Testis (tissue), 3 donors: Measurements from ENCODE around the gene GPR151. TPM values are rescaled to one million over a fixed set of nuclear protein-coding genes. Genes with fewer than 3 reads are reported as not detected.

Experiments used
- DNase-seq: peaks from one replicate; pipeline ENCODE4 v3.0.0-alpha.2; 2019
- H3K27ac ChIP-seq, 2 donors: fragments of 200-600 bp; sonication (generic); one replicate each; pipeline ENCODE4 v1.5.1; 2019
- H3K27me3 ChIP-seq: fragments of 200-600 bp; sonication (generic); one replicate; pipeline ENCODE4 v1.5.1; 2019
- H3K36me3 ChIP-seq: fragments of 200-600 bp; sonication (generic); one replicate; pipeline ENCODE4 v1.5.1; 2017; ENCODE audit warnings: low read depth; ENCODE audit errors: missing control alignments
- H3K4me1 ChIP-seq: fragments of 200-600 bp; sonication (generic); one replicate; pipeline ENCODE4 v1.5.1; 2019
- H3K4me3 ChIP-seq, 2 donors: fragments of 200-600 bp; sonication (generic); one replicate each; pipeline ENCODE4 v1.5.1; 2017 to 2019
- H3K9me3 ChIP-seq: fragments of 200-600 bp; sonication (generic); one replicate; pipeline ENCODE4 v1.5.1; 2017
- POLR2A ChIP-seq: fragments of 450-650 bp; IDR thresholded peaks from one replicate; pipeline ENCODE4 v1.6.1; 2017; ENCODE audit warnings: antibody characterized with exemption, mild to moderate bottlenecking, moderate library complexity
- WGBS, 2 donors: methylation state at CpG; one replicate each; pipeline ENCODE4 v1.1.5; 2018; 5-methylcytosine and 5-hydroxymethylcytosine counted together
- intact Hi-C: fragments of 100-400 bp; cut with DNase I; formaldehyde crosslinking; loops from one replicate; pipeline ENCODE4 v1.15.1; 2023; ENCODE audit warnings: low total_unique reads
- polyA plus RNA-seq: library from polyadenylated mRNA; stranded (reverse); fragments of 350-450 nt; fragmentation: Illumina TruSeq; extraction: RNeasy Lipid Tissue Mini Kit (QIAGEN cat#74804); gene quantifications from one replicate; pipeline ENCODE4 v1.2.3, GENCODE V29; 2014; ENCODE audit warnings: low read depth, low replicate concordance; ENCODE audit not compliant: insufficient read depth
- total RNA-seq, 2 donors: library from RNA; depleted of rRNA; stranded (reverse); fragments of >200 nt; gene quantifications; one replicate each; pipeline ENCODE4 v1.2.3, GENCODE V29; 2016
- TF ChIP-seq, protein P1 (sequence below), 3 experiments: fragments of 450-650 bp in 2 of 3; fragments of 200-600 bp in 1 of 3; sonication (generic) in 1 of 3; IDR thresholded peaks; one replicate each; pipeline ENCODE4 v1.5.1; 2016 to 2019; ENCODE audit warnings: antibody characterized with exemption in 3 of 3, mild to moderate bottlenecking in 2 of 3, moderate library complexity in 1 of 3

GPR151 gene
- total and polyA plus RNA-seq, 3 donors from 2014 or later: not detected

DNA sequence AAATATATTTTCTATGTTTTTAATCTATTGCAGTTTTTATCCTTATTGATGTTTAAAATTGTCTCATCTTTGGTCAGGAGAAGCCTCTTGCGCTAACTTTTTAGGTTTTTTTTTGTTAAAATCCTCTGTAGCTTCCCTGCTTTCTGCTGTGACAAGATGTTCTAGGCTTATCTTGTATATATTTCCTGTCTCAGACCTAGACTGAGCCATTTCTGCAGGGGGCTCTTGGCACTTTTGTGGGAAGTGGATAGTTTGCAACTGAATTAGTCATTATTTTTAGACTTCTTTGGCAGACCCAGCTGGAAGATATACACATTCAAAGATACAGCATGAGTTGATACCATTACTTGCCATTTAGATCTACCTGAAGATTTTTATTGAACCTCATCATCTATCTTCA is 40.1 kb downstream of the GPR151 start:
- no peak for TF ChIP-seq POLR2A
- TF ChIP-seq, protein P1, sequence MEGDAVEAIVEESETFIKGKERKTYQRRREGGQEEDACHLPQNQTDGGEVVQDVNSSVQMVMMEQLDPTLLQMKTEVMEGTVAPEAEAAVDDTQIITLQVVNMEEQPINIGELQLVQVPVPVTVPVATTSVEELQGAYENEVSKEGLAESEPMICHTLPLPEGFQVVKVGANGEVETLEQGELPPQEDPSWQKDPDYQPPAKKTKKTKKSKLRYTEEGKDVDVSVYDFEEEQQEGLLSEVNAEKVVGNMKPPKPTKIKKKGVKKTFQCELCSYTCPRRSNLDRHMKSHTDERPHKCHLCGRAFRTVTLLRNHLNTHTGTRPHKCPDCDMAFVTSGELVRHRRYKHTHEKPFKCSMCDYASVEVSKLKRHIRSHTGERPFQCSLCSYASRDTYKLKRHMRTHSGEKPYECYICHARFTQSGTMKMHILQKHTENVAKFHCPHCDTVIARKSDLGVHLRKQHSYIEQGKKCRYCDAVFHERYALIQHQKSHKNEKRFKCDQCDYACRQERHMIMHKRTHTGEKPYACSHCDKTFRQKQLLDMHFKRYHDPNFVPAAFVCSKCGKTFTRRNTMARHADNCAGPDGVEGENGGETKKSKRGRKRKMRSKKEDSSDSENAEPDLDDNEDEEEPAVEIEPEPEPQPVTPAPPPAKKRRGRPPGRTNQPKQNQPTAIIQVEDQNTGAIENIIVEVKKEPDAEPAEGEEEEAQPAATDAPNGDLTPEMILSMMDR (IDR thresholded peaks at IDR 0.05): no peak
- DNase-seq: no peak
- Histone ChIP-seq H3K27ac (no peak overlapping the region), H3K4me3 (no peak overlapping the region), H3K36me3 (no peaks in the 10 kb centered on the region), H3K4me1 (no peaks in the 10 kb centered on the region), H3K27me3 (no peaks in the 10 kb centered on the region), H3K9me3 (no peaks in the 10 kb centered on the region)
- intact Hi-C loops: no loop called here
- WGBS, 2 donors: 38 to 64% methylated on average over 1 of the region's 1 CpG

DNA sequence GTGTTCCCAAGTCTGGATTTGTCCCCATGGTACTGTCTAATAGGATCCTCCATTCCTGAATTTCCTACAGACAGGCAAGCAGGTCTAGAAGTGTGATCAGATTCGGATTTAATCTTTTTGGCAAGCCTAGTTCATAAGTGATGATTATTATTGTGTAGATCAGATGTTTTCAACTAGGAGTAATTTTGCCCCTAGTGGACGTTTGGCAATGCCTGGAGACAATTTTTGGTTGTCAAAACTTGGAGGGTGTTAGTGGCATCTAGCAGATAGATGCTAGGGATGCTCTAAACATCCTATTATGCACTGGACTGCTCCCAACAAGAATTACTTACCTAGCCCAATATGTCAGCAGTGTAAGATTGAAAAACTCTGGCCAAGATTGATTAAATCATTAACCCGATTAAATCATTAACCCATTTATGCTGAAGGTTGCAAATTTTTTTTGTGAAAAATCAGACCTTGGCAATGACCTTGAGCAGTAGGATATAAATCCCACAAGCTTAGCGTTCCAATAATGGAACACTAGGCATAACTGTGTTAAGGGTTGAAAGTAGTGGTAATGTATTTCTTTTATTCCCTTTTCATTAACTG is 40.7 kb downstream of the GPR151 start:
- intact Hi-C loops: no loop called here
- no peaks in the 10 kb centered on the region for H3K27me3 ChIP-seq
- H3K4me1 ChIP-seq: no peaks in the 10 kb centered on the region
- H3K36me3 ChIP-seq: no peaks in the 10 kb centered on the region
- TF ChIP-seq, protein P1 (IDR thresholded peaks at IDR 0.05): peak in 1 of 3 experiments; percentile 12
- TF ChIP-seq POLR2A: no peak
- no peak overlapping the region for H3K27ac ChIP-seq
- 70 to 82% methylated on average over 4 of the region's 4 CpGs for WGBS, 2 donors
- no peak overlapping the region for H3K4me3 ChIP-seq
- DNase-seq: no peak
- no peaks in the 10 kb centered on the region for H3K9me3 ChIP-seq

DNA sequence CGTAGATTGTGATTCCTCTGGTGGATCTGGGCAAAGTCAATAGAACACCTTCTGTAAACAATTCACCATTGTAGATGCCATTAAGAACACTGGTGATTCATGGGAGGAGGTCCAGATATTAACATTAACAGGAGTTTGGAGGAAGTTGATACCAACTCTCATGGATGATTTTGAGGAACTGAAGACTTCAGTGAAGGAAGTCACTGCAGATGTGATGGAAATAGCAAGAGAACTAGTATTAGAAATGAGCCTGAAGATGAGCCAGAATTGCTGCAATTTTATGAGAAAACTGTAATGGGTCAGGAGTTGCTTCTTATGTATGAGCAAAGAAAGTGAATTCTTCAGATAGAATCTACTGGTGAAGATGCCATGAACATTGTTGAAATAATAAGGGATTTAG is 41.9 kb downstream of the GPR151 start:
- no peak for DNase-seq
- intact Hi-C loops: no loop called here
- TF ChIP-seq POLR2A: no peak
- TF ChIP-seq, protein P1 (IDR thresholded peaks at IDR 0.05): no peak
- Histone ChIP-seq H3K4me1 (no peaks in the 10 kb centered on the region), H3K27me3 (no peaks in the 10 kb centered on the region), H3K36me3 (no peaks in the 10 kb centered on the region), H3K27ac (no peak overlapping the region), H3K4me3 (no peak overlapping the region), H3K9me3 (no peaks in the 10 kb centered on the region)
- 91 to 96% methylated on average over 1 of the region's 1 CpG for WGBS, 2 donors

DNA sequence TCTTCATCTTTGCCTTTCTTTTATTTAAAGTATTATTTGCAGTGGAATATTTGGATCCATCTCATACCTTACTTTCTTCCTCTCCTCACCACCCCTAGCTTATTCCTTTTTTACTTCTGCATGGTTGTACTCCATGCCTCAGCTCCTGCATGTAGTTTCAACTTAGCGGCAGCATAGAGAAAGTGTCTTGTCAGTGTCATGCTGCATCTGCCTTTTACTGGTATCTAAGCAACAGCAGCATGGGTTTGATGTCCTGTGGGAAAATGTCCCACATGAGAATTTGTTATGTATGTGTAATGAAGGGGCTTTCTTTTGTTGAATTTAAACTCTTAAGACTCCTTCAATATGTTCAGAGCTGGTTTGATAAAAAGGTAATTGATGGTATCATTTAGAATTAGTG is 48.2 kb downstream of the GPR151 start:
- no peak for DNase-seq
- Histone ChIP-seq H3K4me1 (no peaks in the 10 kb centered on the region), H3K36me3 (no peaks in the 10 kb centered on the region), H3K27ac (no peak overlapping the region), H3K4me3 (no peak overlapping the region), H3K27me3 (no peaks in the 10 kb centered on the region), H3K9me3 (no peaks in the 10 kb centered on the region)
- no peak for TF ChIP-seq POLR2A
- TF ChIP-seq, protein P1 (IDR thresholded peaks at IDR 0.05): no peak
- intact Hi-C loops: no loop called here
- WGBS, 2 donors: 93 to 94% methylated on average over 1 of the region's 1 CpG
